H1 (cell line): ENCODE measurements around the gene UBR1. TPM values are rescaled to one million over a fixed set of nuclear protein-coding genes. Genes with fewer than 3 reads are reported as not detected.
A peak's percentile ranks its signal among the peaks of the same experiment; 100 is the strongest.

Experiments
- CTCF ChIA-PET: fragments of 300-600 bp; sonication (Branson Sonifier 250); formaldehyde crosslinking; loops from one replicate; lab custom pipeline; 2021; ENCODE audit not compliant: partially characterized antibody; lab: Charles Lee
- POLR2A ChIA-PET: fragments of 300-600 bp; sonication (Branson Sonifier 250); formaldehyde crosslinking; loops from one replicate; lab custom pipeline; 2021; ENCODE audit warnings: inconsistent platforms; ENCODE audit not compliant: partially characterized antibody; lab: Charles Lee
- DNase-seq, 2 experiments: peaks; one replicate each; pipeline versions ENCODE4 v3.0.0 to v3.0.0-alpha.2; 2010 to 2022; ENCODE audit warnings: low spot score in 2 of 2, low read depth in 1 of 2, mixed read lengths in 1 of 2
- FAIRE-seq: peaks from 2 replicates; lab custom pipeline; 2011; peaks lifted over from hg19 to GRCh38; lab: Jason Lieb, UNC
- H2AFZ ChIP-seq: 2 replicates; pipeline ENCODE4 v1.8.1; 2012; ENCODE audit warnings: low read length, inconsistent platforms
- H2AK5ac ChIP-seq: 2 replicates; pipeline ENCODE4 v1.6.1; 2013; ENCODE audit warnings: low read depth, low read length
- H2BK120ac ChIP-seq: replicated peaks from 2 replicates; pipeline ENCODE3; 2013; ENCODE audit warnings: low read depth, low read length, inconsistent platforms
- H2BK12ac ChIP-seq: 2 replicates; pipeline ENCODE4 v1.6.1; 2013; ENCODE audit warnings: low read depth, low read length
- H2BK15ac ChIP-seq: 2 replicates; pipeline ENCODE4 v1.6.1; 2013; ENCODE audit warnings: low read length
- H2BK20ac ChIP-seq: 2 replicates; pipeline ENCODE4 v1.6.1; 2013; ENCODE audit warnings: low read length
- H2BK5ac ChIP-seq: 2 replicates; pipeline ENCODE4 v1.6.1; 2013; ENCODE audit warnings: low read depth, low read length
- H3K14ac ChIP-seq: 2 replicates; pipeline ENCODE4 v1.6.1; 2013; ENCODE audit warnings: inconsistent platforms; ENCODE audit not compliant: insufficient read length
- H3K18ac ChIP-seq: 2 replicates; pipeline ENCODE4 v1.6.1; 2013; ENCODE audit warnings: low read length; ENCODE audit errors: extremely low read depth
- H3K23ac ChIP-seq: 2 replicates; pipeline ENCODE4 v1.6.1; 2013; ENCODE audit warnings: inconsistent platforms; ENCODE audit not compliant: insufficient read length
- H3K23me2 ChIP-seq: 2 replicates; pipeline ENCODE4 v1.6.1; 2013; ENCODE audit warnings: low read depth, low read length
- H3K27ac ChIP-seq: 2 replicates; pipeline ENCODE4 v1.6.1; 2011; ENCODE audit warnings: low read depth, low read length, inconsistent platforms
- H3K27me3 ChIP-seq, 4 experiments: replicated peaks in 1 of 4; 1 replicate in 1 of 4; 2 replicates in 3 of 4; pipeline versions ENCODE4 v1.6.1 to v1.8.1; 2011 to 2013; ENCODE audit warnings: low read length in 3 of 4, mild to moderate bottlenecking in 3 of 4, inconsistent platforms in 2 of 4, mixed read lengths in 2 of 4, moderate library complexity in 1 of 4; ENCODE audit not compliant: control insufficient read depth in 3 of 4, insufficient read depth in 3 of 4; ENCODE audit errors: extremely low read depth in 1 of 4
- H3K36me3 ChIP-seq, 4 experiments: 2 replicates each; pipeline versions ENCODE4 v1.6.1 to v1.8.1; 2011 to 2013; ENCODE audit warnings: mild to moderate bottlenecking in 4 of 4, low read length in 3 of 4, moderate library complexity in 2 of 4, control low read depth in 1 of 4, inconsistent platforms in 1 of 4; ENCODE audit not compliant: insufficient read depth in 4 of 4, control insufficient read depth in 2 of 4
- H3K4ac ChIP-seq: replicated peaks from 2 replicates; pipeline ENCODE3; 2013; ENCODE audit warnings: low read length, low read depth, mixed read lengths, inconsistent platforms; ENCODE audit not compliant: insufficient read length
- H3K4me1 ChIP-seq, 4 experiments: replicated peaks in 1 of 4; 1 replicate in 1 of 4; 2 replicates in 3 of 4; pipeline versions ENCODE4 v1.6.1 to v1.8.1; 2011 to 2013; ENCODE audit warnings: low read length in 3 of 4, inconsistent platforms in 2 of 4, mixed read lengths in 1 of 4; ENCODE audit not compliant: insufficient read depth in 4 of 4, control insufficient read depth in 3 of 4
- H3K4me2 ChIP-seq, 2 experiments: 2 replicates each; pipeline versions ENCODE4 v1.6.1 to v1.8.1; 2011 to 2013; ENCODE audit warnings: low read depth in 2 of 2, low read length in 2 of 2, control low read depth in 1 of 2, inconsistent platforms in 1 of 2, mild to moderate bottlenecking in 1 of 2; ENCODE audit not compliant: insufficient read depth in 1 of 2
- H3K4me3 ChIP-seq, 4 experiments: fragments of 200-600, 300-600 bp in 1 of 4; sonication (generic), shearing (Covaris generic), sonication (Bioruptor Twin) in 1 of 4; 2 replicates each; pipeline versions ENCODE4 v1.5.1 to v1.8.1; 2011 to 2016; ENCODE audit warnings: low read length in 4 of 4, low read depth in 3 of 4, control low read depth in 2 of 4, inconsistent platforms in 2 of 4, mild to moderate bottlenecking in 2 of 4, mixed read lengths in 1 of 4, moderate library complexity in 1 of 4; ENCODE audit not compliant: insufficient read depth in 2 of 4; ENCODE audit errors: extremely low read depth in 1 of 4
- H3K56ac ChIP-seq: replicated peaks from 2 replicates; pipeline ENCODE3; 2013; ENCODE audit warnings: low read depth, mild to moderate bottlenecking, mixed read lengths, low read length, inconsistent platforms; ENCODE audit not compliant: insufficient read length
- H3K79me1 ChIP-seq: 2 replicates; pipeline ENCODE4 v1.6.1; 2013; ENCODE audit warnings: low read depth, low read length, control low read depth
- H3K79me2 ChIP-seq, 2 experiments: 2 replicates each; pipeline versions ENCODE4 v1.6.1 to v1.8.1; 2012 to 2013; ENCODE audit warnings: low read length in 2 of 2, mild to moderate bottlenecking in 2 of 2, inconsistent platforms in 1 of 2; ENCODE audit not compliant: insufficient read depth in 2 of 2, control insufficient read depth in 1 of 2
- H3K9ac ChIP-seq, 4 experiments: replicated peaks in 1 of 4; 1 replicate in 1 of 4; 2 replicates in 3 of 4; pipeline versions ENCODE4 v1.6.1 to v1.8.1; 2011 to 2013; ENCODE audit warnings: low read depth in 3 of 4, low read length in 3 of 4, control low read depth in 2 of 4, mild to moderate bottlenecking in 2 of 4, moderate library complexity in 2 of 4, inconsistent platforms in 1 of 4; ENCODE audit errors: extremely low read depth in 1 of 4
- H3K9me3 ChIP-seq, 2 experiments: 2 replicates each; pipeline versions ENCODE4 v1.6.1 to v1.8.1; 2012 to 2013; ENCODE audit warnings: mild to moderate bottlenecking in 2 of 2, moderate library complexity in 2 of 2, control low read depth in 1 of 2, inconsistent platforms in 1 of 2, low read depth in 1 of 2, low read length in 1 of 2, mixed read lengths in 1 of 2; ENCODE audit not compliant: insufficient read depth in 2 of 2
- H4K20me1 ChIP-seq, 2 experiments: replicated peaks in 1 of 2; 2 replicates each; pipeline versions ENCODE3 to v1.8.1; 2011 to 2013; ENCODE audit warnings: inconsistent platforms in 2 of 2, low read length in 2 of 2, mild to moderate bottlenecking in 1 of 2; ENCODE audit not compliant: insufficient read depth in 2 of 2, control insufficient read depth in 1 of 2
- H4K5ac ChIP-seq: 2 replicates; pipeline ENCODE4 v1.6.1; 2013; ENCODE audit warnings: low read length, low read depth, mixed read lengths, inconsistent platforms; ENCODE audit not compliant: insufficient read length
- H4K8ac ChIP-seq: 2 replicates; pipeline ENCODE4 v1.8.0; 2013; ENCODE audit warnings: mild to moderate bottlenecking, moderate library complexity, low read length, inconsistent platforms; ENCODE audit not compliant: insufficient read depth; ENCODE audit errors: extremely low read depth
- H4K91ac ChIP-seq: replicated peaks from 2 replicates; pipeline ENCODE3; 2013; ENCODE audit warnings: low read length, mixed read lengths, inconsistent platforms; ENCODE audit not compliant: insufficient read length
- BCL11A ChIP-seq, 2 experiments: IDR thresholded peaks; one replicate each; pipeline ENCODE4 v1.6.1; 2011; ENCODE audit warnings: low read depth in 2 of 2, low read length in 2 of 2, mild to moderate bottlenecking in 2 of 2
- GABPA ChIP-seq: IDR thresholded peaks from 2 replicates; pipeline ENCODE4 v1.6.1; 2011; ENCODE audit warnings: mild to moderate bottlenecking, low read length, moderate library complexity, borderline replicate concordance; ENCODE audit not compliant: insufficient read depth
- HDAC2 ChIP-seq, 2 experiments: fragments of 300-600 bp in 1 of 2; sonication (generic) in 1 of 2; IDR thresholded peaks; 2 replicates each; pipeline ENCODE4 v1.6.1; 2011 to 2012; ENCODE audit warnings: low read depth in 2 of 2, low read length in 2 of 2, mild to moderate bottlenecking in 2 of 2, moderate library complexity in 2 of 2, borderline replicate concordance in 1 of 2, inconsistent platforms in 1 of 2
- JUN ChIP-seq: IDR thresholded peaks from 2 replicates; pipeline ENCODE4 v1.6.1; 2011; ENCODE audit warnings: low read depth, mild to moderate bottlenecking, improper control_type of control experiment, low read length
- RAD21 ChIP-seq, 2 experiments: IDR thresholded peaks in 1 of 2; conservative IDR thresholded peaks in 1 of 2; 2 replicates each; pipeline ENCODE4 v1.6.1; 2011; ENCODE audit warnings: low read depth in 2 of 2, low read length in 2 of 2, improper control_type of control experiment in 1 of 2, inconsistent platforms in 1 of 2, mild to moderate bottlenecking in 1 of 2, moderate library complexity in 1 of 2
- SP4 ChIP-seq: IDR thresholded peaks from 2 replicates; pipeline ENCODE4 v1.6.1; 2012; ENCODE audit warnings: low read length, inconsistent platforms
- SRF ChIP-seq: IDR thresholded peaks from 2 replicates; pipeline ENCODE4 v1.6.1; 2011; ENCODE audit warnings: mild to moderate bottlenecking, low read depth, low read length, moderate library complexity
- ZNF274 ChIP-seq: IDR thresholded peaks from 2 replicates; pipeline ENCODE4 v1.7.0; 2012; ENCODE audit warnings: low read length, borderline replicate concordance; ENCODE audit errors: extremely low read depth
- WGBS, 2 experiments: shearing (Covaris generic) in 1 of 2; methylation state at CpG; one replicate each; pipeline versions ENCODE4 v1.1.6 to v1.1.7; 2013 to 2015; ENCODE audit warnings: low lambda C conversion rate in 2 of 2, mixed read lengths in 2 of 2, inconsistent platforms in 1 of 2, low coverage in 1 of 2, missing lambda C conversion rate in 1 of 2; ENCODE audit not compliant: insufficient replicate concordance in 2 of 2, insufficient coverage in 1 of 2, insufficient read length in 1 of 2; ENCODE audit errors: extremely low coverage in 1 of 2, missing lambda C conversion rate in 1 of 2; 5-methylcytosine and 5-hydroxymethylcytosine counted together
- polyA plus RNA-seq, 7 experiments: library from polyadenylated mRNA; depleted of rRNA in 3 of 7; stranded (reverse) in 5 of 7; unstranded in 2 of 7; fragments of >200 nt in 5 of 7; fragments of 200-250 nt in 2 of 7; gene quantifications; 1 replicate in 5 of 7; 2 replicates in 1 of 7; 4 replicates in 1 of 7; pipeline versions ENCODE4 v1.2.1 to v1.2.3, GENCODE V29; 2011 to 2013; ENCODE audit warnings: missing spikeins in 2 of 7, mixed read lengths in 2 of 7
- total RNA-seq: library from RNA; stranded (reverse); fragmentation: NEBNext Ultra II Directional; extraction: Animal tissue kit (Norgen Biotek cat#: 25700); gene quantifications from 2 replicates; pipeline ENCODE4 v1.2.1, GENCODE V29; 2021
- TF ChIP-seq, protein P1 (sequence below): IDR thresholded peaks from 2 replicates; pipeline ENCODE4 v1.6.1; 2011; ENCODE audit warnings: low read depth, mild to moderate bottlenecking, low read length; ENCODE audit not compliant: insufficient read depth
- TF ChIP-seq, protein P2 (sequence below): IDR thresholded peaks from 2 replicates; pipeline ENCODE4 v1.6.1; 2011; ENCODE audit warnings: low read length, improper control_type of control experiment

Gene UBR1
- total and polyA plus RNA-seq, 2 of the 8 experiments (the other 6 are each of a cell fraction or from before 2014, with no cell fraction given) = 3.7 to 18.7 TPM

DNA sequence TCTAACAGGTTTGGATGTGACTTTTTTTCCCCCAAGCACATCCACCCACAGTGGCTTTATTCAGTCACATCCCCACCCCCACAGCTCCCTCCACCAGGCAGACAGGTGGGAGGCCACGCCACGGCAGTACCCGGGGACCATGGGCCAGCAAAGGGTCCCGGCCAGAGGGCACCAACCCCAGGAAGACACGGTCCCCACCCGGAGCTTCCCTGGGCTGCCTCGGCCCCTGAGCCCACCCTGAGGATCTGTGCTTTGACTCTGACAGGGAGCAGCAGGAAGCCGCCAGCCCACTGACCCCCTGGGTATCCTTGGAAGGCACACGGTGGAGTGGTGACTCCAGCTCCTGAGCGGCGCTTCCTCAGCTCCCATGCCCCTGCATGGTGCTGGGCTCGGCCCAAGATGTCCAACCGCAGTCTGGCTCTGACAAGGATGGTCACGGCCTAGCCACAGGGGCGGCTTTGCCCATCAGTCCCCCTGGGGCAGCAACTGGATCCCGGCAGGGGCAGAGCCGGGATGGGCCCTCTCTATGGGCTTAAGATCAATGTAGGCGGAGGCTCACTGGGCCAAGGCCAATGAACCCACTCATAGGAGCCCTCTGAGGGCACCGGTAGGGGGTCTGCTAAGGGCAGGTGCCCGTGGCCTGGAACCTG is 119.0 kb downstream of the UBR1 start:
- no peak overlapping the region for H3K14ac ChIP-seq
- POLR2A ChIA-PET = no interaction called here
- TF ChIP-seq SRF = no peak
- TF ChIP-seq, protein P1, sequence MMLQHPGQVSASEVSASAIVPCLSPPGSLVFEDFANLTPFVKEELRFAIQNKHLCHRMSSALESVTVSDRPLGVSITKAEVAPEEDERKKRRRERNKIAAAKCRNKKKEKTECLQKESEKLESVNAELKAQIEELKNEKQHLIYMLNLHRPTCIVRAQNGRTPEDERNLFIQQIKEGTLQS = no peak
- TF ChIP-seq GABPA = no peak
- TF ChIP-seq HDAC2 (IDR thresholded peaks at IDR 0.05; ENCODE audit: borderline replicate concordance in 1 of 2, low read depth in 2 of 2, low read length in 2 of 2) = no peak
- no peak for TF ChIP-seq BCL11A (IDR thresholded peaks at IDR 0.05; ENCODE audit: low read depth in 2 of 2, low read length in 2 of 2)
- no peak for TF ChIP-seq RAD21 (IDR thresholded peaks at IDR 0.05 in 1 of 2, conservative IDR thresholded peaks at IDR 0.05 in 1 of 2; ENCODE audit: low read depth in 2 of 2, low read length in 2 of 2)
- no peak for TF ChIP-seq SP4
- TF ChIP-seq JUN = no peak
- TF ChIP-seq, protein P2, sequence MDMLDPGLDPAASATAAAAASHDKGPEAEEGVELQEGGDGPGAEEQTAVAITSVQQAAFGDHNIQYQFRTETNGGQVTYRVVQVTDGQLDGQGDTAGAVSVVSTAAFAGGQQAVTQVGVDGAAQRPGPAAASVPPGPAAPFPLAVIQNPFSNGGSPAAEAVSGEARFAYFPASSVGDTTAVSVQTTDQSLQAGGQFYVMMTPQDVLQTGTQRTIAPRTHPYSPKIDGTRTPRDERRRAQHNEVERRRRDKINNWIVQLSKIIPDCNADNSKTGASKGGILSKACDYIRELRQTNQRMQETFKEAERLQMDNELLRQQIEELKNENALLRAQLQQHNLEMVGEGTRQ = no peak
- TF ChIP-seq ZNF274 = no peak

More for the DNA sequence above, 119.0 kb downstream of the UBR1 start:
- no peak overlapping the region for H3K4me2 ChIP-seq
- DNase-seq (no peak), FAIRE-seq (no peak)
- no peak overlapping the region for H3K27ac ChIP-seq
- no peaks in the 10 kb centered on the region for H4K20me1 ChIP-seq
- no peak overlapping the region for H2BK12ac ChIP-seq
- H3K27me3 ChIP-seq = no peaks in the 10 kb centered on the region
- no peak overlapping the region for H4K91ac ChIP-seq
- no peak overlapping the region for H3K18ac ChIP-seq
- no peaks in the 10 kb centered on the region for H3K4me1 ChIP-seq
- H2BK5ac ChIP-seq = no peak overlapping the region
- WGBS, 2 experiments = 95% methylated on average over 20 of the region's 20 CpGs; no CpG with 5 or more reads in 1 of the 2 experiments
- H2BK120ac ChIP-seq = no peak overlapping the region
- no peak overlapping the region for H3K4ac ChIP-seq
- H3K56ac ChIP-seq = no peak overlapping the region
- no peaks in the 10 kb centered on the region; the same call in 1 of the 2 replicates for H3K23me2 ChIP-seq
- no peaks in the 10 kb centered on the region for H3K79me2 ChIP-seq
- H3K4me3 ChIP-seq = no peak overlapping the region
- no peaks in the 10 kb centered on the region for H3K79me1 ChIP-seq
- H3K9me3 ChIP-seq = no peaks in the 10 kb centered on the region
- no peak overlapping the region for H2AFZ ChIP-seq
- CTCF ChIA-PET = interaction anchor here (0.5 kb wide), 1 partner anchor 1638 kb away, joined by 3 read pairs; no protein-coding TSS in a partner anchor
- H3K9ac ChIP-seq = no peak overlapping the region
- no peak overlapping the region for H2AK5ac ChIP-seq
- no peak overlapping the region for H2BK20ac ChIP-seq
- H3K36me3 ChIP-seq = peaks cover 0 to 15% (median 1%) of the 10 kb centered on the region in 4 experiments; a peak in 2 of 8 replicates
- no peak overlapping the region for H4K5ac ChIP-seq
- H3K23ac ChIP-seq = no peak overlapping the region
- H4K8ac ChIP-seq = 0 out of 2 replicates have a peak overlapping the region, but pooled peaks have one; percentile 68
- no peak overlapping the region for H2BK15ac ChIP-seq
